NOMO-1 (cell line): ENCODE results near the gene MRPL41.
"Not testable (repeated sequence)": the region's sequence is repeated elsewhere in the genome, so short reads cannot be mapped to it uniquely, and the experiment has no call there.

Experiments
- DNase-seq, 2 experiments: peaks; one replicate each; lab custom pipeline; 2025; ENCODE audit not compliant: unreplicated experiment in 2 of 2; lab: John Stamatoyannopoulos, UW

The MRPL41 gene

GRCh38 chr9:137550958-137551263 lies 768 bp upstream of the MRPL41 start:
- not testable (repeated sequence) for DNase-seq

GRCh38 chr9:137552022-137552768 lies 516 bp downstream of the MRPL41 start:
- peak; percentile 9 to 52 for DNase-seq

- DNase-seq: not testable (repeated sequence)
These were observed 2.0 kb downstream of the MRPL41 start for GRCh38 chr9:137553654-137554053.

GRCh38 chr9:137554349-137554748 lies 2.7 kb downstream of the MRPL41 start:
- no peak for DNase-seq

- DNase-seq: no peak
These were observed 3.5 kb downstream of the MRPL41 start for GRCh38 chr9:137555179-137555578.

- no peak for DNase-seq
These were observed 4.6 kb downstream of the MRPL41 start for GRCh38 chr9:137556069-137556838.

GRCh38 chr9:137558127-137558526 lies 6.4 kb downstream of the MRPL41 start:
- DNase-seq: no peak

GRCh38 chr9:137564134-137564533 lies 12.5 kb downstream of the MRPL41 start:
- no peak for DNase-seq

GRCh38 chr9:137564817-137565411 lies 13.2 kb downstream of the MRPL41 start:
- peak in 1 of 2 experiments; percentile 22 for DNase-seq

- DNase-seq: not testable (repeated sequence)
These were observed 16.8 kb downstream of the MRPL41 start for GRCh38 chr9:137568445-137568844.

GRCh38 chr9:137569609-137570203 lies 18.0 kb downstream of the MRPL41 start:
- no peak for DNase-seq

- DNase-seq: no peak
These were observed 18.9 kb downstream of the MRPL41 start for GRCh38 chr9:137570566-137570965.

- DNase-seq: no peak
These were observed 22.5 kb downstream of the MRPL41 start for GRCh38 chr9:137574192-137574591.

- DNase-seq: peak; percentile 32 to 51
These were observed 23.7 kb downstream of the MRPL41 start for GRCh38 chr9:137575364-137575715.

- DNase-seq: peak; percentile 40 to 78
These were observed 24.2 kb downstream of the MRPL41 start for GRCh38 chr9:137575716-137576411.

GRCh38 chr9:137578518-137579258 lies 27.0 kb downstream of the MRPL41 start, which contains the start of gene DPH7:
Gene DPH7, minus strand, starts transcription at chr9:137578925. Its CDS starts 148 bp downstream, at chr9:137578777.
- peak; percentile 90 to 97 for DNase-seq

GRCh38 chr9:137579259-137579604 lies 27.6 kb downstream of the MRPL41 start:
- no peak for DNase-seq

GRCh38 chr9:137580209-137580953 lies 28.7 kb downstream of the MRPL41 start:
- DNase-seq: no peak

- DNase-seq: no peak
These were observed 29.3 kb downstream of the MRPL41 start for GRCh38 chr9:137580954-137581322.
